ENCODE results near the gene OTOS. TPM values are rescaled to one million over a fixed set of nuclear protein-coding genes. Genes with fewer than 3 reads are reported as not detected.

Gene OTOS
- not detected for total RNA-seq

- TF ChIP-seq CTCF (IDR thresholded peaks at IDR 0.05; ENCODE audit: low read depth): no peak
Observed at GRCh38 chr2:240140511-240140910, at the start of gene OTOS. Gene OTOS, minus strand, starts transcription at chr2:240140658. Its CDS starts 332 bp downstream, at chr2:240140326.

GRCh38 chr2:240189686-240190085 lies 49.2 kb upstream of the OTOS start:
- no peak for TF ChIP-seq CTCF (IDR thresholded peaks at IDR 0.05; ENCODE audit: low read depth)

GRCh38 chr2:240187989-240188590 lies 47.6 kb upstream of the OTOS start:
- TF ChIP-seq CTCF (IDR thresholded peaks at IDR 0.05; ENCODE audit: low read depth): no peak

GRCh38 chr2:240186191-240186725 lies 45.8 kb upstream of the OTOS start:
- TF ChIP-seq CTCF (IDR thresholded peaks at IDR 0.05; ENCODE audit: low read depth): no peak

GRCh38 chr2:240184656-240185055 lies 44.2 kb upstream of the OTOS start:
- no peak for TF ChIP-seq CTCF (IDR thresholded peaks at IDR 0.05; ENCODE audit: low read depth)

- TF ChIP-seq CTCF (IDR thresholded peaks at IDR 0.05; ENCODE audit: low read depth): no peak
Observed at GRCh38 chr2:240183875-240184590, 43.6 kb upstream of the OTOS start.

GRCh38 chr2:240183006-240183874 lies 42.8 kb upstream of the OTOS start:
- TF ChIP-seq CTCF (IDR thresholded peaks at IDR 0.05; ENCODE audit: low read depth): no peak

Measured in subcutaneous adipose tissue (tissue), 4 donors.